ENCODE data around the gene CCT7. TPM values are rescaled to one million over a fixed set of nuclear protein-coding genes. Genes with fewer than 3 reads are reported as not detected.

The CCT7 gene
- total RNA-seq (100 to 1,000 TPM; 156 to 234 (median 198) TPM), polyA plus RNA-seq (100 to 1,000 TPM; 261 to 328 TPM)
- long read RNA-seq, donor 1, transcript CCT7-201 (12 exons, 1,916 nt), result major isoform, 301 of 332 reads
- long read RNA-seq, donor 1, partial matches to known transcripts, result 22 of 332 reads
- long read RNA-seq, donor 1, other reads (novel, unspliced or antisense), result 7 of 332 reads
- long read RNA-seq, donor 2, transcript CCT7-215 (13 exons, 2,031 nt), result minor isoform, 10 of 1,579 reads
- long read RNA-seq, donor 2, transcript CCT7-201 (12 exons, 1,916 nt), result major isoform, 1,493 of 1,579 reads
- long read RNA-seq, donor 2, transcript CCT7-216 (10 exons, 1,674 nt), result minor isoform, 5 of 1,579 reads
- long read RNA-seq, donor 2, transcript CCT7-202 (7 exons, 1,234 nt), result minor isoform, 5 of 1,579 reads
- long read RNA-seq, donor 2, partial matches to known transcripts, result 41 of 1,579 reads
- long read RNA-seq, donor 2, other reads (novel, unspliced or antisense), result 25 of 1,579 reads
- long read RNA-seq, donor 3, transcript CCT7-201 (12 exons, 1,916 nt), result major isoform, 259 of 297 reads
- long read RNA-seq, donor 3, partial matches to known transcripts, result 23 of 297 reads
- long read RNA-seq, donor 3, other reads (novel, unspliced or antisense), result 10 of 297 reads

GRCh38 chr2:73233932-73234832 lies at the start of gene CCT7:
Gene CCT7, plus strand, starts transcription at chr2:73234308. Its CDS starts 71 bp downstream, at chr2:73234379.
- no peak for TF ChIP-seq CTCF (IDR thresholded peaks at IDR 0.05)
- TF ChIP-seq POLR2A (IDR thresholded peaks at IDR 0.05), result peak in 1 of 2 donors; percentile 69
- peak within 1 kb of the TSS; percentile 60 to 92 (median 78) for H3K4me3 ChIP-seq
- H3K36me3 ChIP-seq, result peaks cover 0 to 26% (median 15%) of the 10 kb centered on the region in 9 donors
- H3K27ac ChIP-seq, result peak within 1 kb of the TSS; percentile 77 to 98 (median 94)
- H3K9me3 ChIP-seq, result no peaks in the 10 kb centered on the region
- peaks cover 0 to 51% (median 36%) of the 10 kb centered on the region in 12 donors for H3K4me1 ChIP-seq
- H3K27me3 ChIP-seq, result no peaks in the 10 kb centered on the region
- DNase-seq (peak; percentile 90 to 92 (median 92)), ATAC-seq (peak; percentile 83 to 92 (median 86))
- 0 to 1% (median 1%) methylated on average over 52 to 69 of the region's 69 CpGs for WGBS, 4 donors
- intact Hi-C loops (cut with DNase I), result loop anchor here in 6 of 10 donors (2.0 to 5.0 kb wide), 2 partner anchors 153 to 163 kb away; partner anchors contain the start of genes ALMS1 (in 5 of the 6) and SFXN5 (in 1 of the 6)

GRCh38 chr2:73185965-73186364 lies 48.1 kb upstream of the CCT7 start:
- Histone ChIP-seq H3K9me3 (peaks cover 0 to 10% (median 0%) of the 10 kb centered on the region in 12 donors), H3K36me3 (no peaks in the 10 kb centered on the region), H3K27me3 (peaks cover 0 to 11% (median 0%) of the 10 kb centered on the region in 9 donors), H3K27ac (no peak overlapping the region), H3K4me3 (no peak overlapping the region), H3K4me1 (no peaks in the 10 kb centered on the region)
- WGBS, 4 donors, result 87 to 90% (median 89%) methylated on average over 2 of the region's 2 CpGs
- DNase-seq, result no peak
- intact Hi-C loops (cut with DNase I), result no loop called here
- ATAC-seq, result no peak
- TF ChIP-seq POLR2A (IDR thresholded peaks at IDR 0.05) (no peak), CTCF (IDR thresholded peaks at IDR 0.05) (no peak)

GRCh38 chr2:73187549-73187948 lies 46.6 kb upstream of the CCT7 start:
- Histone ChIP-seq H3K9me3 (peaks cover 0 to 10% (median 0%) of the 10 kb centered on the region in 12 donors), H3K27ac (no peak overlapping the region), H3K36me3 (no peaks in the 10 kb centered on the region), H3K4me1 (no peaks in the 10 kb centered on the region), H3K27me3 (peaks cover 0 to 11% (median 0%) of the 10 kb centered on the region in 9 donors), H3K4me3 (no peak overlapping the region)
- no peak for ATAC-seq
- intact Hi-C loops (cut with DNase I), result no loop called here
- DNase-seq, result no peak
- WGBS, 4 donors, result 33 to 65% (median 49%) methylated on average over 2 of the region's 2 CpGs
- no peak for TF ChIP-seq POLR2A (IDR thresholded peaks at IDR 0.05)
- no peak for TF ChIP-seq CTCF (IDR thresholded peaks at IDR 0.05)
